ENCODE data around the gene TBXAS1.
A peak's percentile ranks its signal among the peaks of the same experiment; 100 is the strongest.

The TBXAS1 gene

DNA sequence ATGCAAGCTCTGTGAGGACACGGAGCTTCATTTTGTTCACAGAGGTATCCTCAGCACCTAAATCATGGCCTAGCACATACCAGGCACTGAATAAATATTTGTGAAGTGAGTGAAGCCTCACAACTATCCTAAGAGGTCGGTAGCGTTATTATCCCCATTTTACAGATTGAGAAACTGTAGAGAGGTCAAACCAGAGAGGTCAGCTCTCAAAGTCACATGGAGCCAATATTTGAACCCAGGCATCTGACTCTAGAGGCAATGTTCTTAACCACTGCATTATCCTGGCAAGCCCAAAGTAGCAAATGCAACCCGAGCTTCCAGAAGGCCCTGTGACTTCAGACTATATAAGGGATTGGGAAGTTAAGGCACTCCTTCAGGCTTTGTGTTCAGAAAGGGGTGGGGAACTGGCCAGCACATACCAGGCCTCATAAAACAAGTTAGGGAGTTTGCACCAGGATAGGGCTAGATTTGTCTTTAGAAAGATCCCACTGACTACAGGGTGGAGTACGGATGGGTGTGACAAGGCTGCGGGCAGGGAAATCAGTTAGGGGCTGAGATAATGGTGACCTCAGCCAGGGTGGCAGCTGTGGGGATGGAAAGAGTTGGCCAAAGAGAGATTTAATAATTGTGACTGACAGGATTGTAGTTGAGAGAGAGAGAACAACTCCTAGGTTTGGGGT is 101.4 kb downstream of the TBXAS1 start:
- TF ChIP-seq, protein P1, sequence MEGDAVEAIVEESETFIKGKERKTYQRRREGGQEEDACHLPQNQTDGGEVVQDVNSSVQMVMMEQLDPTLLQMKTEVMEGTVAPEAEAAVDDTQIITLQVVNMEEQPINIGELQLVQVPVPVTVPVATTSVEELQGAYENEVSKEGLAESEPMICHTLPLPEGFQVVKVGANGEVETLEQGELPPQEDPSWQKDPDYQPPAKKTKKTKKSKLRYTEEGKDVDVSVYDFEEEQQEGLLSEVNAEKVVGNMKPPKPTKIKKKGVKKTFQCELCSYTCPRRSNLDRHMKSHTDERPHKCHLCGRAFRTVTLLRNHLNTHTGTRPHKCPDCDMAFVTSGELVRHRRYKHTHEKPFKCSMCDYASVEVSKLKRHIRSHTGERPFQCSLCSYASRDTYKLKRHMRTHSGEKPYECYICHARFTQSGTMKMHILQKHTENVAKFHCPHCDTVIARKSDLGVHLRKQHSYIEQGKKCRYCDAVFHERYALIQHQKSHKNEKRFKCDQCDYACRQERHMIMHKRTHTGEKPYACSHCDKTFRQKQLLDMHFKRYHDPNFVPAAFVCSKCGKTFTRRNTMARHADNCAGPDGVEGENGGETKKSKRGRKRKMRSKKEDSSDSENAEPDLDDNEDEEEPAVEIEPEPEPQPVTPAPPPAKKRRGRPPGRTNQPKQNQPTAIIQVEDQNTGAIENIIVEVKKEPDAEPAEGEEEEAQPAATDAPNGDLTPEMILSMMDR (IDR thresholded peaks at IDR 0.05; ENCODE audit: insufficient read depth, low read length, missing control alignments): no peak
- ChIA-PET CTCF (interaction anchor here (0.9 kb wide), 1 partner anchor 13 kb away, joined by 3 read pairs; no protein-coding TSS in a partner anchor), POLR2A (no interaction called here)
- DNase-seq (ENCODE audit: low read depth, low spot score): no peak
- no peak overlapping the region for H3K4me3 ChIP-seq (ENCODE audit: low read depth, low read length)

DNA sequence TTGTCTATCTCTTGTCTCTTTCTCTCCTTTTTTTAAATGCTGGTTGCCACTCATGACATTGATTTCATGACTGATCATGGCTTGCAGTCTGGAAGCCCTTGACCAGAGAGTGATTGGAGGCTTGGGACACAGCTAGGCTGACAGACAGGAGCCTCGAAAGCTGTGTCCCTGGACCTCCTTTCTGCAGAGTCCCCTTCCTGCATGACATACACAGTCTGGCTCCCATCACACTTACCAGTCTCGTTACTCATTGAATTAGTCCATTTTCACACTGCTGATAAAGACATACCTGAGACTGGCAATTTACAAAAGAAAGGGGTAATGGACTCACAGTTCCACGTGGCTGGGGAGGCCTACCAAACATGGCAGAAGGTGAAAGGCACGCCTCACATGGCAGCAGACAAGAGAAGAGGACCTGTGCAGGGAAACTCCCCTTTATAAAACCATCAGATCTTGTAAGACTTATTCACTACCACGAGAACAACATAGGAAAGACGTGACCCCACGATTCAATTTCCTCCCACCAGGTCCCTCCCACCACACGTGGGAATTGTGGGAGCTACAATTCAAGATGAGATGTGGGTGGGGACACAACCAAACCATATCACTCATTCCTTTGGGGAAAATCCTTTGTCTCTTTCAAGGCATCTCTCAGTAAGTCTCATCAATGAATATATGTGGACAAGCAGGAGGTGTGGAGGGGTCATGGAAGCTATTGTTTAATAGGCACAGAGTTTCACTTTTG is 102.3 kb downstream of the TBXAS1 start:
- ChIA-PET CTCF (interaction anchor here (0.9 to 1.6 kb wide), 2 partner anchors 12 to 14 kb away, joined by 3 read pairs; no protein-coding TSS in a partner anchor), POLR2A (no interaction called here)
- DNase-seq (ENCODE audit: low read depth, low spot score): no peak
- TF ChIP-seq, protein P1 (IDR thresholded peaks at IDR 0.05; ENCODE audit: insufficient read depth, low read length, missing control alignments): no peak
- no peak overlapping the region for H3K4me3 ChIP-seq (ENCODE audit: low read depth, low read length)

DNA sequence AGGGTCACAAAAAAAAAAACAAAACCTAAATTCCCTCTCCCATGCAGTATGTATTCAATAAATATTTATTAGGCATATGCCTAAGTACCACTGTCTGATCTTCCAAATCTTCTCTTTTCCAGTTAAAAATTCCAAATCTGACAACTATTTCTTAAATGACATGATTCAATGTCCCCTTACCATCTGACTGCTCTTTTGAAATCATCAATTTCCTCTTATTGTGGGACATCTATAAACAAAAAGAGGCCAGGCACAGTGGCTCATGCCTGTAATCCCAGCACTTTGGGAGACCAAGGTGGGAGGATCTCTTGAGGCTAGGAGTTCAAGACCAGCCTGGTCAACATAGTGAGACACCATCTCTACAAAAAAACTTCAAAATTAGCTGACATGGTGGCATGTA is 103.5 kb downstream of the TBXAS1 start:
- no peak for DNase-seq (ENCODE audit: low read depth, low spot score)
- TF ChIP-seq, protein P1 (IDR thresholded peaks at IDR 0.05; ENCODE audit: insufficient read depth, low read length, missing control alignments): no peak
- ChIA-PET CTCF (interaction anchor here (1.6 kb wide), 1 partner anchor 15 kb away, joined by 3 read pairs; no protein-coding TSS in a partner anchor), POLR2A (no interaction called here)
- H3K4me3 ChIP-seq (ENCODE audit: low read depth, low read length): no peak overlapping the region

DNA sequence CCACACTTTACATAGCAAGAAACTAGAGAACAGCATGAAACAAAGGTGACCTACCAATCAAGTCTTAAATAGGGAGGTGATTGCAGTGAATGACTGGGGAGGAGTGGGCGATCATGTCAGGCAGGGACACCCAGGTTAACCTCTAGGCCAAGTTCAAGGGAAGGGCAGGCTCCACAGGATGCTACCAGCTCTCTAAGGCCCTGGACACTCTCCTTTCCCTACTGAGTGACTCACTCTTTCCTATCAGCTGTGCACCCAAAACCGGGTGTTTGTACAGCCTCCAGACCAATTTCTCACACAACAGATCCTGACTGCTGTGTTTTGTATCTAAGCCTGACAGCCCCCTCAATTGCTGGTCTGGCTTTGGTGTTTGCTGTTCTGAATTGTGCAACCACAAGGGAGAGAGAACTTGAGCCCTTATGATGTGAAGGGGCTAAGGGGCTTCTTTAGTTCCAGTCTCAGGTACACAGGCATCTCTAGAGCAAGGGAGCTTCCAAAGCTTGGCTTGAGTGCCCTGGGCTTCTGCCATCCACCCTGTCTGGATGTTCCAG is 107.8 kb downstream of the TBXAS1 start:
- DNase-seq (ENCODE audit: low read depth, low spot score): peak; percentile 26
- ChIA-PET CTCF (interaction anchor here (1.7 kb wide), 1 partner anchor 291 kb away, joined by 5 read pairs; no protein-coding TSS in a partner anchor), POLR2A (no interaction called here)
- H3K4me3 ChIP-seq (ENCODE audit: low read depth, low read length): no peak overlapping the region
- TF ChIP-seq, protein P1 (IDR thresholded peaks at IDR 0.05; ENCODE audit: insufficient read depth, low read length, missing control alignments): no peak

DNA sequence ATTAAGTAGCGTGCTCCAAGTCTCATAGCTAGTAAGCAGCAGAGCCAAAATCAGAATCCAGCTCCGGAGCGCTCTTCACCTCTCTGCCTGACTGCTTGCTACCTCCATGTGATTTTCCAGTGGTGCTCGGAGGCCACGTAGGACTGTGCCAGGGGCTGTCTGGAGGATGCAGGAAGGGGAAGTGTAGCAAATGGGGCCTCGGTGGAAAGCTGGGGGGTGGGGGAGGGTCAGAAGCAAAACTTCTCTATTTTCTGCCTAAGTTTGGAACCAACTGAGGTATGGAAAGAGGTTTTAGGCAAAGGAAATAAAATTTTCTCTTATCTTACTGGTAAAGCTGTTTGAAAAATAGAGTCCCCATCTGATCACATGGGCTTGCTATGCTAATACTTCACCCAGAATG is 108.7 kb downstream of the TBXAS1 start:
- ChIA-PET POLR2A (no interaction called here), CTCF (interaction anchor here (1.7 kb wide), 1 partner anchor 292 kb away, joined by 5 read pairs; no protein-coding TSS in a partner anchor)
- no peak overlapping the region for H3K4me3 ChIP-seq (ENCODE audit: low read depth, low read length)
- DNase-seq (ENCODE audit: low read depth, low spot score): no peak
- TF ChIP-seq, protein P1 (IDR thresholded peaks at IDR 0.05; ENCODE audit: insufficient read depth, low read length, missing control alignments): no peak

DNA sequence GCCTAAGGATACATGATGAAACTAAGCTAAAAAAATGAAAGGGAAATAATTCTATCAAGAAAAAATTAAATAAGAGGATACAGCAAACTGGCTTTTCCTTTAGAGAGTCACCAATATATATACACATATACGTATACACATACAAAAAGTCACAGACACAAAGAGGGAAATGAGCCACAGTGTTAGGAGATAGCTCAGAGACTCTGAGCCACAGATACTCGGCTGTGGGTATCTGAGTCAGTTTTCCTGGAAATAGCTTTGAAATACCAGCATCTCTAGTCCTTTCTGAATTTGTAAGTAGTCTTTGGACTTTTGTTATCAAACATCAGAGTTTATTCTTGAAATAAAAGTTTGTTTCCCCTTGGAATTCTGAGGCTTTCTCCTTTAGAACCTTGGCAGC is 111.8 kb downstream of the TBXAS1 start:
- CTCF ChIA-PET: no interaction called here
- POLR2A ChIA-PET: no interaction called here
- TF ChIP-seq, protein P1 (IDR thresholded peaks at IDR 0.05; ENCODE audit: insufficient read depth, low read length, missing control alignments): no peak
- H3K4me3 ChIP-seq (ENCODE audit: low read depth, low read length): no peak overlapping the region
- no peak for DNase-seq (ENCODE audit: low read depth, low spot score)
